ENCODE data around the gene CPN2. TPM values are rescaled to one million over a fixed set of nuclear protein-coding genes. Genes with fewer than 3 reads are reported as not detected.

Gene CPN2
- total and polyA plus RNA-seq, 3 donors from 2014 or later: 0.36 to 1.4 (median 1.1) TPM

GRCh38 chr3:194327218-194328052 lies 23.7 kb downstream of the CPN2 start:
- H3K27ac ChIP-seq: no peak overlapping the region
- no peak for TF ChIP-seq CTCF (IDR thresholded peaks at IDR 0.05)
- TF ChIP-seq POLR2A (IDR thresholded peaks at IDR 0.05): no peak
- H3K36me3 ChIP-seq (ENCODE audit: low read depth, missing control alignments): no peaks in the 10 kb centered on the region
- H3K4me1 ChIP-seq: peaks cover 8% of the 10 kb centered on the region
- no peak overlapping the region for H3K4me3 ChIP-seq
- H3K27me3 ChIP-seq: no peaks in the 10 kb centered on the region
- DNase-seq: no peak
- intact Hi-C loops (cut with DNase I; ENCODE audit: low total_unique reads): no loop called here
- WGBS, 2 donors: 63 to 75% methylated on average over 4 to 5 of the region's 5 CpGs
- no peaks in the 10 kb centered on the region for H3K9me3 ChIP-seq

- WGBS, 2 donors: 53 to 88% methylated on average over 2 of the region's 2 CpGs
- no peaks in the 10 kb centered on the region for H3K27me3 ChIP-seq
Measured at GRCh38 chr3:194326968-194327217, 24.2 kb downstream of the CPN2 start.

GRCh38 chr3:194326192-194326967 lies 24.7 kb downstream of the CPN2 start:
- H3K27ac ChIP-seq: no peak overlapping the region
- no peak overlapping the region for H3K4me3 ChIP-seq
- no peaks in the 10 kb centered on the region for H3K27me3 ChIP-seq
- intact Hi-C loops (cut with DNase I; ENCODE audit: low total_unique reads): no loop called here
- H3K4me1 ChIP-seq: peaks cover 8% of the 10 kb centered on the region
- TF ChIP-seq CTCF (IDR thresholded peaks at IDR 0.05) (no peak), POLR2A (IDR thresholded peaks at IDR 0.05) (no peak)
- WGBS, 2 donors: 32 to 41% methylated on average over 15 of the region's 15 CpGs
- H3K36me3 ChIP-seq (ENCODE audit: low read depth, missing control alignments): no peaks in the 10 kb centered on the region
- H3K9me3 ChIP-seq: no peaks in the 10 kb centered on the region
- DNase-seq: no peak

More at GRCh38 chr3:194326968-194327217, 24.2 kb downstream of the CPN2 start:
- no peak for TF ChIP-seq POLR2A (IDR thresholded peaks at IDR 0.05)
- TF ChIP-seq CTCF (IDR thresholded peaks at IDR 0.05): no peak
- no peak overlapping the region for H3K4me3 ChIP-seq
- no peaks in the 10 kb centered on the region for H3K9me3 ChIP-seq
- DNase-seq: no peak
- H3K27ac ChIP-seq: no peak overlapping the region
- no peaks in the 10 kb centered on the region for H3K36me3 ChIP-seq (ENCODE audit: low read depth, missing control alignments)
- H3K4me1 ChIP-seq: peaks cover 8% of the 10 kb centered on the region
- intact Hi-C loops (cut with DNase I; ENCODE audit: low total_unique reads): no loop called here

GRCh38 chr3:194325424-194326153 lies 25.5 kb downstream of the CPN2 start:
- TF ChIP-seq POLR2A (IDR thresholded peaks at IDR 0.05): no peak
- no peak for TF ChIP-seq CTCF (IDR thresholded peaks at IDR 0.05)
- Histone ChIP-seq H3K36me3 (ENCODE audit: low read depth, missing control alignments) (no peaks in the 10 kb centered on the region), H3K4me3 (no peak overlapping the region), H3K4me1 (peaks cover 8% of the 10 kb centered on the region), H3K9me3 (no peaks in the 10 kb centered on the region), H3K27me3 (no peaks in the 10 kb centered on the region), H3K27ac (no peak overlapping the region)
- intact Hi-C loops (cut with DNase I; ENCODE audit: low total_unique reads): no loop called here
- 38 to 52% methylated on average over 13 to 15 of the region's 15 CpGs for WGBS, 2 donors
- no peak for DNase-seq

Data from testis (tissue), 3 donors.